AG10803 (cell line): Measurements from ENCODE around the gene RRAS.

Experiments used
- DNase-seq: peaks from one replicate; pipeline ENCODE4 v3.0.0; 2010; ENCODE audit warnings: low read depth
- H3K4me3 ChIP-seq: 2 replicates; pipeline ENCODE4 v1.5.1; 2011; ENCODE audit warnings: mild to moderate bottlenecking, low read length, control low read depth
- CTCF ChIP-seq: conservative IDR thresholded peaks from 2 replicates; pipeline ENCODE4 v1.5.1; 2011; ENCODE audit warnings: mild to moderate bottlenecking, low read length, control low read depth, inconsistent platforms

RRAS gene

GRCh38 chr19:49685845-49686332, 45.9 kb upstream of the RRAS start:
- TF ChIP-seq CTCF, result no peak
- no peak overlapping the region for H3K4me3 ChIP-seq
- no peak for DNase-seq

- DNase-seq, result no peak
- no peak for TF ChIP-seq CTCF
- H3K4me3 ChIP-seq, result no peak overlapping the region
These were observed 45.1 kb upstream of the RRAS start for GRCh38 chr19:49684983-49685553.

GRCh38 chr19:49684251-49684982, 44.5 kb upstream of the RRAS start:
- DNase-seq, result no peak
- peak; percentile 53 for TF ChIP-seq CTCF
- H3K4me3 ChIP-seq, result no peak overlapping the region

- no peak for TF ChIP-seq CTCF
- DNase-seq, result no peak
- H3K4me3 ChIP-seq, result no peak overlapping the region
These were observed 43.9 kb upstream of the RRAS start for GRCh38 chr19:49683814-49684250.

GRCh38 chr19:49682274-49682673, 42.3 kb upstream of the RRAS start:
- no peak for DNase-seq
- TF ChIP-seq CTCF, result no peak
- H3K4me3 ChIP-seq, result no peak overlapping the region

- DNase-seq, result no peak
- no peak overlapping the region for H3K4me3 ChIP-seq
- no peak for TF ChIP-seq CTCF
These were observed 41.9 kb upstream of the RRAS start for GRCh38 chr19:49681830-49682229.
